Mucosa of descending colon (tissue), 3 donors: ENCODE data around the gene COG5. TPM values are rescaled to one million over a fixed set of nuclear protein-coding genes. Genes with fewer than 3 reads are reported as not detected.

ENCODE experiments used
- ATAC-seq: fragments of 200-7000 bp; cut with Tn5 transposase; one replicate; pipeline ENCODE4 v1.9.1; 2020; ENCODE audit warnings: mild to moderate bottlenecking, moderate library complexity
- DNase-seq, 3 donors: peaks; one replicate each; pipeline ENCODE4 v3.0.0-alpha.2; 2020
- H3K36me3 ChIP-seq: fragments of 200-600 bp; one replicate; pipeline ENCODE4 v1.8.0; 2021; ENCODE audit warnings: low read depth, mild to moderate bottlenecking
- H3K4me1 ChIP-seq: fragments of 200-600 bp; one replicate; pipeline ENCODE4 v1.8.0; 2021; ENCODE audit warnings: low read depth, mild to moderate bottlenecking
- H3K4me3 ChIP-seq: fragments of 200-600 bp; one replicate; pipeline ENCODE4 v1.8.0; 2021; ENCODE audit warnings: mild to moderate bottlenecking
- H3K9me3 ChIP-seq: fragments of 200-600 bp; one replicate; pipeline ENCODE4 v1.8.0; 2021; ENCODE audit warnings: mild to moderate bottlenecking
- CTCF ChIP-seq: fragments of 200-600 bp; IDR thresholded peaks from one replicate; pipeline ENCODE4 v1.8.0; 2022; ENCODE audit warnings: antibody characterized with exemption, mild to moderate bottlenecking
- intact Hi-C, 2 donors: fragments of 100-400 bp; cut with DNase I in 1 of 2; cut with micrococcal nuclease in 1 of 2; formaldehyde crosslinking; loops; one replicate each; pipeline versions ENCODE4 v1.11.0 to v1.11.1; 2022; cut with DNase I, micrococcal nuclease
- total RNA-seq, 3 donors: library from RNA; stranded (reverse); fragmentation: NEBNext Ultra II Directional in 2 of 3; extraction: Animal tissue kit (Norgen Biotek cat#: 25700) in 2 of 3; gene quantifications; one replicate each; pipeline versions ENCODE4 v1.2.1 to v1.2.4, GENCODE V29; 2021 to 2023
- donor health status: DM: no; HTN: no; CAD: no; lungs with moderate emphysema.
- donor health status: DM: no; HTN: no; CAD: no.
- donor health status: DM: no; HTN: yes; CAD: no.

The COG5 gene
- total RNA-seq, 3 donors from 2014 or later: 46.8 to 56.4 (median 47.7) TPM

GRCh38 chr7:107480932-107481331 is 82.8 kb downstream of the COG5 start:
- H3K4me1 ChIP-seq: no peaks in the 10 kb centered on the region
- H3K4me3 ChIP-seq: no peak overlapping the region
- no peaks in the 10 kb centered on the region for H3K9me3 ChIP-seq
- no peak for TF ChIP-seq CTCF
- DNase-seq (no peak), ATAC-seq (no peak)
- intact Hi-C loops: no loop called here
- H3K36me3 ChIP-seq: no peaks in the 10 kb centered on the region

- DNase-seq (no peak), ATAC-seq (no peak)
- Histone ChIP-seq H3K4me3 (no peak overlapping the region), H3K9me3 (no peaks in the 10 kb centered on the region), H3K4me1 (no peaks in the 10 kb centered on the region), H3K36me3 (no peaks in the 10 kb centered on the region)
- TF ChIP-seq CTCF: no peak
- intact Hi-C loops: loop anchor here in 1 of 2 donors (10.0 kb wide), 1 partner anchor 245 kb away; no protein-coding TSS in a partner anchor
Observed at GRCh38 chr7:107479303-107479702, 84.4 kb downstream of the COG5 start.

GRCh38 chr7:107474104-107474521 is 89.6 kb downstream of the COG5 start:
- Histone ChIP-seq H3K4me3 (no peak overlapping the region), H3K36me3 (no peaks in the 10 kb centered on the region), H3K4me1 (no peaks in the 10 kb centered on the region), H3K9me3 (no peaks in the 10 kb centered on the region)
- no peak for ATAC-seq
- intact Hi-C loops: loop anchor here in 1 of 2 donors (10.0 kb wide), 1 partner anchor 251 kb away; no protein-coding TSS in a partner anchor
- no peak for DNase-seq
- no peak for TF ChIP-seq CTCF

- no peak for TF ChIP-seq CTCF
- ATAC-seq: no peak
- H3K9me3 ChIP-seq: no peaks in the 10 kb centered on the region
- H3K36me3 ChIP-seq: no peaks in the 10 kb centered on the region
- no peaks in the 10 kb centered on the region for H3K4me1 ChIP-seq
- DNase-seq: no peak
- intact Hi-C loops: loop anchor here in 1 of 2 donors (10.0 kb wide), 1 partner anchor 253 kb away; no protein-coding TSS in a partner anchor
- no peak overlapping the region for H3K4me3 ChIP-seq
Observed at GRCh38 chr7:107472116-107472515, 91.6 kb downstream of the COG5 start.

- TF ChIP-seq CTCF: no peak
- DNase-seq (no peak), ATAC-seq (no peak)
- Histone ChIP-seq H3K4me3 (no peak overlapping the region), H3K4me1 (no peaks in the 10 kb centered on the region), H3K36me3 (no peaks in the 10 kb centered on the region), H3K9me3 (no peaks in the 10 kb centered on the region)
- intact Hi-C loops: loop anchor here in 1 of 2 donors (10.0 kb wide), 1 partner anchor 253 kb away; no protein-coding TSS in a partner anchor
Observed at GRCh38 chr7:107471292-107472070, 92.2 kb downstream of the COG5 start.
